GM21381 (cell line): ENCODE measurements around the gene CYB561.

Experiments
- ATAC-seq: cut with Tn5 transposase; IDR thresholded peaks from one replicate; pipeline ENCODE4 v1.9.1; 2021; ENCODE audit warnings: mild to moderate bottlenecking, moderate library complexity; ENCODE audit not compliant: unreplicated experiment

CYB561 gene

DNA sequence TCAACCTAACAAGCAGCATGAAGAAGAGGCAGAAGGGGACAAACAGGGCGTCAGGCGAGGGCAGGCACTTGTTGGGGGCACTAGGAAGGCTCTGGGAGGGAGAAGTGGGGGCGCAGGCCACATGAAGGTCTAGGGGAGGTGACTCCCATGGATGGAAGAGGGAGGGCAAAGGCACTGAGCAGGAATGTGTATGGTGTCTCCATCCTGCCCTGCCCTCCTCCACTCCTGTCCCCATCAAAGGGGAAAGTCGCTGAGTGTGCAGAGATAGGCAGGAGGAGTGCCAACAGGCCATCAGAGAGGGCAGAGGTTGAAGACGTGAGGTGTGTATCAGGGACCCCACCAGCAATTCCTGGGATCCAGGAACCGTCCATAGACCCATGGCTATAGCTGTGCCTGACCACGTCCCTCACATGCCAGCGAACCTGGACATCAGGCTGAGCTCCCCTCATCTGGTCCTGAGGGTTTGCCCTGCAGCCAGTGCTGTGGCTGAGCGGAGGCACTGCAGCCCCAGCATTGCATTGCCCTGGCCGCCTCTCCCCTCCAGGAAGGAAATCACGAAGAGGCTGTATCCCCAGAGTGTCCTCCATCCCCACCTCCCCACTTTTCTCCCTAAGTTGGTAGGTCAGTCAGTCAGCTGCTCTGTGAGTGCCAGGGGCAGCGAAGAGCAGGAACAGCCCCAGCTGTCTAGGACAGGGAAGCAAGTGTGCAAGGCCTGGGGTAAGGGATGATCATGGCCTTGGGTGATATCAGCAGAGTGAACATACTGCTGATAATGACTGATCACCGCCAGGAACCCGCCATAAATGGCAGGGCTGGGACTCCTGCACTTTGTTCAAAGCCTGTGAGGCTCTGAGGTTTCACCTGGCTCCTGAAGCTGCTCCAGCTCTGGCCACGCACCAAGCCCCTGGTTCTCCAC is 6.2 kb upstream of the CYB561 start:
- ATAC-seq: no peak

DNA sequence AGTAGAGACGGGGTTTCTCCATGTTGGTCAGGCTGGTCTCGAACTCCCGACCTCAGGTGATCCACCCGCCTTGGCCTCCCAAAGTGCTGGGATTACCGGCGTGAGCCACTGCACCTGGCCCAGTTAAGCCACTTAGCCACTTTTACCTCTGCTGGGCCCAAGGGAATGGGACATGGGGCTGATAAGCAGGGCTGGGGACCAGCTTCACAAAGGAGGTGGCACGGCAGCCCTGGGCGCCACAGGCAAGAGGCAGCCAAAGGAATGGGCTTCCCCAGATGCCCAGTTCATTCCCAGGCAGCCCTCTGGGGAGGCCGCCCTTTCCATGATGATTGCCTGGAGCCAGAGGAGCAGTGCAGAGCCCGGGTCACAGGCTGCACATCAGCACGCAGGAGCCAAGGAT is 5.0 kb upstream of the CYB561 start:
- ATAC-seq: no peak

DNA sequence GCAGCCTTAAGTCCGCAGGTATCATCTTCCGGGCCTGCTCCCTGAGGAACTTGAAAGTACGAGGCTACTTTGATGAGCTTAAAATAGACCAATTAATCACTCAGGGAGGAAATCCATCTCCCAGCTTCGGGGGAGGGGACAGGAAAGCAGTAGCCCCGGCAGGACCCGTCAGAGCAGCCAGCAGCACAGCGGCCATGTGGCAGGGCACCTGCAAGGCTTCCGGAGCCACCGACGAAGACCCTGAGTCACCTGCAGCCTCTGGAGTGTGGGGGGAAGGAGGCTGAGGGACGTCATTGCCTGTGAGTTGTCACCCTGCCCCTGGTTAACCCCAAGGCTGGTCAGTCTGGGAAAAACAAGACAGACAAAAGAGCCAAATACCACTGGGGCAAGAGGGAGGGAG is 4.4 kb upstream of the CYB561 start:
- no peak for ATAC-seq

DNA sequence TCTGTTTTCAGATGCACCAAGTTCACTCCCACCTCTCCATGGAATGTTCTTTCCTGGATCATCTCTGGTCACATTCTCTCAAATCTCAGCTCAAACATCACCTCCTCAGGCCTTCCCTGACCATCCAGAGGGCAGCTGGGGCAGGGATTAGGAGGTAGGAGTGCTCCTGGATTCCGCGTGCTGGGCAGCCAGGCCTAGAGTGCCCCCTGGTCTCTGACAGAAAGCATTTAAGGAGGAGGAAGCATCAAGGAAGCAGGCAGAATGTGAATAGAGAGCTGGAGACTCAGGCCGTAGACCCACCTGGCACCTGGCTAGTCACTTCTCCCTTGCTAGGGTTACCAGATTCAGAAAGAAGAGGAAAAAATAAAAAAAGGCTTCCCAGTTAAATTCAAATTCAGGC is 2.5 kb upstream of the CYB561 start:
- ATAC-seq: no peak

DNA sequence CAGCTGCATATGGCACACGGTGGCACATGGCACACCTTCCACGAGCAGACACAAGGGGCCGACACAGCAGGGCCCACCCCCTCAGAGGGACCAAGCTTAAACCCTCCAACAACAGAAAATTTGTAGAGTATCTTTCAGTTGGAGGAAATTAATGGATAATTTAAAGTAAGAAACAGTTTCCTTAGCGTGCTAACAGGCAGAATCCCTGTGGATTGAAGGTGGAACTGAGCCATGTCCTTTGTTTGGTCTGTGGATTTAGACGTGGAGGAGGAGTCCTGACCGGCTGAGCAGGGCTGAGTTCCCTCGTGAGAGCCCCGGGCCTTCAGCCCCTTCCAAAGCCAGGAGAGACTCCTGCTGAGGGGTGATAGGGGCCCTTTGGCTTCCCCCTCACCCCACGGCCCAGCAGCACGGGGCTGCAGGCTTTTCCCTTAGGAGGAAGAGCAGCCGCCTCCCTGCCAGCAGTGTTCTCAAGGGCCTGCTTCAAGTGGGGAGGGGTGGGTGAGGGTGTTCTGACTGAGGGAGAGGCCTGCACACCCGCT is 1.4 kb upstream of the CYB561 start:
- no peak for ATAC-seq

DNA sequence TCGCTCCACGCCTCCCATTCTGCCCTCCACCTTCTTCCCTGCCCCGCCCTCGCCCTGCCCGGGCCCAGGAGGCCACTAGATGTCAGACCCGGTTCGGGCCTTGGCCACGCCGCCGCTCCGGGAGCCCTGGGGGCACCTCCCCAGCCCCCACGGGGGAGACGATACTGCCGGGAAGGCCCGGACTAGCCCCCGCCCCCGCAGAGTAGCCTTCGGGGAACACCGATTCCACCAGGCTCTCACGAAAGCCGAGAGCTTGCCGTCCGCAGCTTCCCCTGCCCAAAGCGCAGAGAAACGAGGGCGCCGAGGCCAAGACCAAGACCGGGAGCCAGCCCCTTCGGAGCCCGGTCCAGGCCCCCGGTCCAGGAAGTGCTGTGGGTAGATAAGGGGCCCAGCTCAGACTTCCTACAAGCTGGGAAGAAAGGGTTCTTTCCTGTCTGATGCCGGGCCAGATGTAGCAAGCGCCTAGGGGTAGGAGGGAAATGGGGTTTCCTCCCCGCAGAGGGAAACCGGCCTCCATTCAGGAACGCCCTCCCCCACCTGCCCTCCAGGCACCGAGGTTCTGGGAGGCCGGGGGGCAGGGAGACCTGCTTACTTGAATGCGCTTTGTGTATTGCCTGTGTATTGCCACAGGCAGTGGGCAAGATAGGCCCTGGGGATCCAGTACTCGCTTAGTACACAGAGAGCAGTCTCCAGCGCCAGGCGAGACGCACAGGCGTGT is 806 bp upstream of the CYB561 start:
- ATAC-seq: peak; percentile 27

DNA sequence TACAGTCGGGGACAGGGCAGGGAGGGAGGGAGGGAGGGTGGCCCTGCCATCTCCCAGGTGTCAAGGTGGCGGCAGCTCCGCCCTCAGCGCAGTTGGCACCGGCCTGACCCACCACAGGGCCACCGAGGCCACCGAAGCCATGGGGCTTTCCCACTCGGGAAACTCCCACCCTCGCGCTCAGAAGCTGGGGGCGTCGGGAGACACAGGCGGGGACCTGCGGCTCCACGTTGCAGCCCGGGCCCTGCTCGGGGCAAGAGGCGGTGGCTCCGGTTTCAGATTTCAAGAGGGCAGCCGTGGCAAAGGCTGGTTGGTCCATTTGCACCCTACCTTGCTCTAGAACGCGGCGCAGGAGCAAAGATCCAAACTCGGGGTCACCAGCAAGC is 544 bp downstream of the CYB561 start:
- no peak for ATAC-seq

DNA sequence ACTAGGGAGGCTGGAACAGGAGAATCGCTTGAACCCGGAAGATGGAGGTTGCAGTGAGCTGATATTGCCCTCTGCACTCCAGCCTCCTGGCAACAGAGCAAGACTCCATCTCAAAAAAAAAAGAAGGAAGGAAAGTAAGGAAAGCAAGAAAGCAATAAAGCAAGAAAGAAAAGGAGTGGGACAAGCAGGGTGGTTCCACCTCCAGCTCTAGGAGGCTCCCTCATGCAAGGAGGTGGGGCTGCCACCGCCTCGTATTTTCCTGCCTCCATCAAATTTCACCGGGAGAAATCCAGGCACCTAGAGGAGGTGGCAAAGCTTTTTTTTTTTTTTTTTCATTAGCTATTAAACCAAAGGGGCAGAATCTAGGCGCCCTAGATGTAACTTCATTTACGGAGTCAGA is 1.0 kb downstream of the CYB561 start:
- no peak for ATAC-seq

DNA sequence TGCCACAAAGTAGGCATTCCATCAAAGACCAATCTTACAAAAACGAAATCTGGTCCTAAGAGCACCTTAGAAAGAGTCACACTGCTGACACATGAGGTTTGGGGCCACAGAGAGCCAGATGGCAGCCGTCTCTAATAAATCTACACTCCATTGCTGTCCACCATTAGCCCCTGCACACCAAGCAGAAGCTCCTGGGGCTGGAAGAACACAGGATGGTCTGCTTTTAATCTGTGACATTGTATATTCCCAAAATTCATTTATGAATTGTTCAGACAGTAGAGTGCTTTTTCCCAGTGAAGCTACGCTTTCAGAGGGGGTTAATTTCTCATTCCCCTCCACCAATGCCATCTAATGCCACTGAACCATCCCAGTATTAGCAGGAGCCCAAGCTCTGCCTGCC is 1.6 kb downstream of the CYB561 start:
- ATAC-seq: no peak

DNA sequence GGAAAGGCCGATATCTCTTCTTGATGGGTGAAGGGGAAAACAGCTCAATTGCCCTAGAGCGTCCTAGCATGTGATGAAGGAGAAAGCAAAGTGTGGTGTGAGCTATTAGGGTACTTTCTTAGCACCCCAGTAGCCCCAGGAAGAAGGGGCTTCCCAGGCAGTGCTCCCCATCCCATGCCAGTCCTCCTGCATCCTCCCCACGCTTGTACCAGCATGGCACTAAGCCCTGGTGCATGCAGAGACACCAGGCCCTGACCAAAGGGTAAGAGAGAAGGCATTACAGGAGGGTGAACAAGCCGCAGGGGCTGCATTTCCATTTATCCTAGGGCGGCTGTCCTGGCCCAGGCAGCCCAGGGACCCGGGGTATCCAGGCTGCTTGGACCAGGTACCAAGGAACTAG is 3.1 kb downstream of the CYB561 start:
- ATAC-seq: no peak

DNA sequence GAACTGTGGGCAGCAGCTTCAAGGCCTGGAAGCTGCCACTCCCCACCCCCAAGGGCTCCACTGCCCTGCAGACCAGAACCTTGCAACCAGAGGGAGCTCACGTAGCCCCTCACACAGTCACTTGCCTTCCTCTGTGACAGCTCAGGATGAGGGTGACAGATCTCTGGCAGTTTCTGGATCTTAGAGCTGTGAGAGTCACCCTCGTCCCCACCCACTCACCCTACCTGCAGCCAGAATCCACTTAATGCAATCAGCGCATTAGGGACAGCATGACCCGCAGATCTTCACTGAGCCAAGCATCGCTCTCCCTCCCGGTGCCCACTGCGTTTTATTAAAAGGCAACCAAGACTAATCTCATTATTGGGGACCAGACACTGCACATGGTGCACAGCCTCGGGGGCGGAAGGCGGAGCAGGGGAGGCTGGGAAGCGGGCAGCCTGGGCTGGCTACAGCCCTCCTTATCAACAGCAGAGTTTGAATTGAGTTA is 3.5 kb downstream of the CYB561 start:
- ATAC-seq: no peak

DNA sequence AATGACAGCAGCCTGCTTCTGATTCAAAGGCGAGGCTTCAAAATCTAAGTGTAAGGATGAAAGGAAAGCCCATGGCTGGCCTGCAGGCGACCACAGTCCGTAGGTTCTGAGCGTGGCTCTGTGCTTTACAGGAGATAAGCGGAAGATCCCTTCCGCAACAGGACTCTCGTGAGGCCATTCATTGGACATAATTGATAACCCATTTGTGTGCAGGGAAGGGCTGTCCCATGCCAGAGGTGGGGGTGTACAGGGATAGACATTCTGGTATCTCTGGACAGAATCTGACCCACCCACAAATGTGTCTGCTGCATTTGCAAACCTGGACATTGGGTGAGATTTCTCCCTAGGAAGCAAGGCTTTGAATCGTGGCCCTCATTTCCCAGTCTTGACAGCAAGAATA is 4.0 kb downstream of the CYB561 start:
- ATAC-seq: no peak

DNA sequence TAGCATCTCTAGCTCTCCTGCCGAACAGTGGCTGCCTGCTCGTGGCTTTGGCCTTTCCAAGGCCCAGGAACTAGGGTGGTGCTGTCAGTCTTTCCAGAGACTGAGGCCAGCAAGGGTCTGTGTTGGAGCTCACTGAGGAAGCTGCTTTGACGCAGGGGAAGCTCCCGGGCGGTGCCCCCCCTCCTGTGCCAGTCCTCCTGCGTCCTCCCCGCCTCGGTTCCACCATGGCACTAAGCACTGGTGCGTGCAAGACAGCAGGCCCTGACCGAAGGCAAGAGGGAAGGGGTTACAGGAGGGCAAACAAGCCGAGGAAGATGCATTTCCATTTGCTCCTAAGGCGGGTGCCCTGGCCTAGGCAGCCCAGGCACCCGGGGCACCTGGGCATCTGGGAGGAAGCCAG is 4.5 kb downstream of the CYB561 start:
- no peak for ATAC-seq

DNA sequence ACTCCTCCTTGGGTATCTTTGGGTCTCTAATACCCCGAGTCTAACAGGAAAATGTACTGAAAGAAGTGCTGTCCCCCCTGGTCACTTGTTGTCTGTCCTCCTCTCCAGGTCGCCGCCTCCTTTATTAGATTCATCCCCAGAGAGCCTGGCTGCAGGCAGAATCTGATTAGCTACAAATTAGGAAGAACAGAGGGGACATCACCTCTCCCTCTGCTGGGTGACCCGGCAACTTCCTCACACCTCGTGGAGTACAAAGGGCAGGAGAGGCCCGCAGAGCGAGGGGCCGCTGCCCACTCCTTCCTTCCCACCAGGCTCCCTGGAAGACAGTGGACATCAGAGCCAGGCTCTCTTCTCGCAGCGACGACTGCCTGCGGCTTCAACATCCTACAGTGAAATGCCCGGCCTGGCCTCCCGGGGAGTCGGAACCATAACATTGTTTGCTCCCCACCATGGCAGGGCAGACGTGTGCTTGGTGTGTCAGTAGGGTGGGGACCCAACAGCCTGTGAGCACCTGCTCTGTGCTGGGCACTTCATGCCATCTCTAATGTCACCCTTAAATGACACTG is 5.3 kb downstream of the CYB561 start:
- ATAC-seq: no peak

DNA sequence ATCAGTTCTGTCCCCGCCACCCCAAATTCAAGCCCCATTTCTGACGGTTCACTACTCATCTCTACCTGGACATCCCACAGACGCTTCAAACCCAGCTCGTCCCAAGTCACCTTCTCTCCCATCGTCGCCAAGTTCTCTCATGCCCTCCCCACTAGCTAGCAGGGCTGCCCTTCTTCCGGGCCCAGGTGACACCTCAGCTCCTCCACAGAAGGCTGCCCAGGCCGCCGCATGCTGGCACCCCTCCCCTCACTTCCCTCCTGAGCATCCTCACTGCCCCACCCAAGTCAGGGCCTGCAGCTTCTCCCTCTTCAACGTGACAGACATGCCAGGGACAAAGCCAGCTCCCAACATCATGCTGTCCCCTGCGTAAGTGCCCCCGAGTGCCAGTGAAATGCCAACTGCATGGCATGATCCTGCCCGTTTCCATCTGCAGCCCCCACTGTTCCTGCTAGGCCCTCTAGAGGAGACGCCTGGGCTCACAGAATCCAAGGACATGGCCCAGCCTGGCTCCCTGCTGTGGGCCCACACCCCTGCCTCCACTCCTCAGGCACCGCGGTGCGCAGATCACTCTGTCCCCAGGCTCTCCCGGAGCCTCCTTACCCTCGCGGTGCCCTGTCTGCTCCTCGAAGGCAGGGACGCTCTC is 5.9 kb downstream of the CYB561 start:
- no peak for ATAC-seq

DNA sequence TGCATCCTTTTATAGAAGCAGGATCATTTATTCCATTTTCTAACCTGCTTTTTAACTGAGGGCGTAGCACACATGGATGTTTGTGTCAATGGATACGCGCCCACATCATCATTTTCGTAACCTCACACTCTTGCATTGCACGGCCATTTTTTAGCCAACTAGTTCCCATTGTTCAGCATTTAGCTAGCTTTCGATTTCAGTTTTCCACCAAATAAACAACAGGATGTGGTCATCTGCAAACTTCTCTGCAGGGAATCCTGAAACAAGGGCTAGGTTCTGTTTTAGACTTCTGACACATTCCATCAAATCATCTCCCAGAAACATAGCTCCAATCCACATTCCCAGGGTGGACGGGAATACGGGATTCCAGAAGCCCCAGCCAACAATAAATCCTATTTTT is 6.4 kb downstream of the CYB561 start:
- no peak for ATAC-seq

DNA sequence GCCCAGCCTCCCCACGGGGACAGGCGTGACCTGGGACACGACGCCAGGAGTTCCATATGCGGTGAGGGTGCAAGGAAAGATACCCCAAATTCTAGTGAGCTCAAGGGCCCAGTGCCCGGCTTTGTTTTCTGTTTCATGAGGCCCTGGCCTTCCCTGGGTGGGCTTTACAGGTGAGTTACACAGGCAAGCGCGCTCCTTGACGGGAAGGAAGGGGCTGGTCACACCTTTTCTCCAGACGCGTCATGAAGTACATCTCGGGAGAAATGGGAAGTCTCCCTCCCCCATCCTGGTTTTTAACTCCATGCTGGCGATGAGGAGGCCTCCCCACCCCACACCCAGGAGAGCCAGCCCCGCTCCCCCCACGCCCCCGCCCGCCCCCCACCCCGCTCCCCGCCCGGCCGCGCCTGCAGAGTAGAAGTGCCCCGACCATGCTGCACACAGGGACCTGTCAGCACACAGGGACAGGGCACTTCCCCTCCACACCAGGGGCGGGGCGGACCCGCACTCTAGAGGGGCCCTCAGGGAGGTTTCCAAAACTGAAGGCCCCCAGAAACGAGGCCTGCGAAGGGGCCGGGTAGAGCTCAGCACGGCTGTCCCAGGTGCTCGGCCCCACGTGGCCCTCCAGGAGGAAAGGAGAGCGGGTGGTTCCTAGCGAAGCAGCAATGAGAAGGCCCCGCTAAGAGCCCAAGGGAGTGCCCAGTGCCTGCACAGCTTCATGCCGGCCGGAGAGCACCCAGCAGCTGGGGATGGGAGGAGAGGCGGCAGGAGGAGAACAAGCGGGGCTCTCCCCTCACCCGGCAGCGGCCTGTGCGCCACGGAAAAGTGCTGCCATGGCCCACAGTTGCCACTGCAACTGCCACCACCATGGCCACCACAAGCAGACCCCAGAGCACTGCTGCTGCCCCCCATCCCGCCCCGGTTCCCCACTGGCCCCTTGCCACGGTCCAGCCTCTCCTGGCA is 7.7 kb downstream of the CYB561 start:
- no peak for ATAC-seq

DNA sequence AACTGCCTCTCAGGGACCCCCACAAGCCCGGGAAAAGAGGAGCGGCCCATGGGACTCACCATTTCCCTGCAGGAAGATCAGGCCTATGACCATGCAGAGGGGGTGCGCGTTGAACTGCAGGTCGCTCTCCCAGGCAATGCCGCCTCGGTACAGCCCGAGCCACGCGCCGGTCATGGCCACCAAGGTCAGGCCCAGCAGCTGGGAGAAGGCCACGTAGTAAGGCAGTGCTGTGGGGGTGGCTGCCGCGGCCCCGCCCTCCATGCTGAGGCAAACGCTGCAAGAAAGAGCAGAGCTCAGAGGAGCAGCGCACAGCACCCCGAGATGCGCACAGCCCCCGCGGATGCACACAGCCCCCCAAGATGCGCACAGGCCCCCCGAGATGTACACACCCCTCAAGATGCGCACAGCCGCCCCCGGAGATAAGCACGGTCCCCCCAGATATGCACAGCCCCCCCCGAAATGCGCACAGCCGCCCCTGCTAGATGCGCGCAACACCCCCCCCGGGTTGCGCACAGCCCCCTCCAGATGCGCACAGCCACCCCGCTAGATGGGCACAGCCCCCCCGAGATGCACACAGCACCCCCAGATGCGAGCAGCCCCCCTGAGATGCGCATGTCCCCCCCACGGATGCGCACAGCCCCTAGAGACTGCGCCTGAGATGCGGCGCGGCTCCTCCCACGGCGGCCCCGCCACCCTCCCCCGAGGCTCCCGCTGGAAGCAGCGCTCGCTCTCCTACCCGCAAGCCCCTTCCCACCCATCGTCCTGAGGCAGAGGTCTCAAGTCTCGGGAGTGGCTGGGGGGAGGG is 8.6 kb downstream of the CYB561 start:
- no peak for ATAC-seq

DNA sequence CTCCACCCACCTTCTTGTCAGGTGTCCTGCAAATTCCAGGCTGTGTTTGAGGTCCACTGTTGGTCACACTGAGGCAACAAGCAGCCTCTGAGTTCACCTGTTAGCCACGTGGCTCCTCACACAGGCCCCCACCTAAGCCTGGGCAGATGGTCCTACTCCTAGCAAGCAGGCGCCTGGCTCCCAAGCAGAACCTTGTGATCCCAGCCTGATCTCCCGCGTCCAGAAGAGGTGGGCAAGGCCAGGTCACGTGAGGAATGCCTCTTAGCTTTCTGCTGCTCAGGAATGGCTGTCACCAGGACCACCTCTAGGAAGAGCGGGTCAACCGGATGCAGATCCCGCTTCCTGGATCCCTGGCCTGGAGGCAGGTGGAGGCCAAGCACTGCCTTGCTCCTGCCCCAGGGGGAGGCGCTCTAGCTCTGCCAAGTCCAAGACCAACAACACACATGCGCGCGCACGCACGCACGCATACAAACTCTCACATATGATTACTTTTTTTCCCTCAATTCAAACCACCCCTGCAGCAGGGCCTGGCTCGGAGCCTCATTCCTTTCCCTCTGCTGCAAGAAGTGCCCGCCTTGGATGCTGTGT is 9.5 kb downstream of the CYB561 start:
- no peak for ATAC-seq
